A549 (cell line): ENCODE data around the gene NOXA1. TPM values are rescaled to one million over a fixed set of nuclear protein-coding genes. Genes with fewer than 3 reads are reported as not detected.

Experiments used
- ATAC-seq, 2 experiments: fragments of 200-7000 bp in 1 of 2; fragments of >200 bp in 1 of 2; cut with Nextera tagmentation in 1 of 2; cut with Tn5 transposase in 1 of 2; 3 replicates each; pipeline versions ENCODE4 v1.8.0 to v1.9.1; 2018 to 2020; ENCODE audit warnings: mild to moderate bottlenecking in 1 of 2, moderate library complexity in 1 of 2
- CTCF ChIA-PET: fragments of 300-600 bp; sonication (Branson Sonifier 250); formaldehyde crosslinking; extraction: SDS; loops from one replicate; lab custom pipeline; 2021; ENCODE audit warnings: antibody characterized with exemption, inconsistent platforms; lab: Yijun Ruan, JAX
- POLR2A ChIA-PET: fragments of 350-600 bp; formaldehyde crosslinking; extraction: SDS; loops from one replicate; lab custom pipeline; 2021; ENCODE audit warnings: antibody characterized with exemption, inconsistent platforms; lab: Yijun Ruan, JAX
- DNase-seq, 2 experiments: peaks; one replicate each; pipeline versions ENCODE4 v3.0.0 to v3.0.0-alpha.2; 2011 to 2016; ENCODE audit warnings: low read depth in 1 of 2, low spot score in 1 of 2
- FAIRE-seq: peaks from 2 replicates; lab custom pipeline; 2011; peaks lifted over from hg19 to GRCh38; lab: Jason Lieb, UNC
- H3K27ac ChIP-seq, 2 experiments: fragments of >200 bp; sonication (Bioruptor Twin); formaldehyde crosslinking; 3 replicates each; pipeline ENCODE4 v1.5.1; 2016 to 2017
- H3K4me1 ChIP-seq: fragments of >200 bp; sonication (Bioruptor Twin); formaldehyde crosslinking; 3 replicates; pipeline ENCODE4 v1.6.1; 2016
- H3K4me2 ChIP-seq: fragments of >200 bp; sonication (Bioruptor Twin); formaldehyde crosslinking; 3 replicates; pipeline ENCODE4 v1.6.1; 2016
- H3K4me3 ChIP-seq: fragments of >200 bp; sonication (Bioruptor Twin); formaldehyde crosslinking; 3 replicates; pipeline ENCODE4 v1.5.1; 2016
- H3K9me3 ChIP-seq: fragments of >200 bp; sonication (Bioruptor Twin); formaldehyde crosslinking; 3 replicates; pipeline ENCODE4 v1.6.1; 2016
- BHLHE40 ChIP-seq: IDR thresholded peaks from 2 replicates; pipeline ENCODE4 v1.6.1; 2012; ENCODE audit warnings: low read depth, low read length, inconsistent platforms
- CBX8 ChIP-seq: fragments of 200-600 bp; sonication (generic); IDR thresholded peaks from 2 replicates; pipeline ENCODE4 v1.6.1; 2016
- CHD2 ChIP-seq: fragments of 150-350 bp; IDR thresholded peaks from 2 replicates; pipeline ENCODE4 v1.6.1; 2014; ENCODE audit warnings: low read length; ENCODE audit not compliant: partially characterized antibody
- CTCF ChIP-seq: fragments of >200 bp; sonication (Bioruptor Twin); formaldehyde crosslinking; IDR thresholded peaks from 3 replicates; pipeline ENCODE4 v1.5.1; 2016
- EHF ChIP-seq: fragments of 250-450 bp; sonication (Bioruptor Pico); IDR thresholded peaks from 2 replicates; pipeline ENCODE4 v1.5.0; 2020; ENCODE audit warnings: mild to moderate bottlenecking
- EHMT2 ChIP-seq: fragments of 200-600 bp; sonication (generic); IDR thresholded peaks from 2 replicates; pipeline ENCODE4 v1.6.1; 2016; ENCODE audit warnings: antibody characterized with exemption, low read depth, mild to moderate bottlenecking, moderate library complexity
- ELK1 ChIP-seq: fragments of 150-350 bp; IDR thresholded peaks from 2 replicates; pipeline ENCODE4 v1.6.1; 2014; ENCODE audit warnings: low read depth, mild to moderate bottlenecking, low read length
- EP300 ChIP-seq, 2 experiments: fragments of >200 bp; sonication (Bioruptor Twin); formaldehyde crosslinking; IDR thresholded peaks; 2 replicates in 1 of 2; 3 replicates in 1 of 2; pipeline ENCODE4 v1.6.1; 2016 to 2017
- ESRRA ChIP-seq: fragments of 150-350 bp; IDR thresholded peaks from 2 replicates; pipeline ENCODE4 v1.6.1; 2014; ENCODE audit warnings: mild to moderate bottlenecking, low read length, borderline replicate concordance
- FOSB ChIP-seq: fragments of 250-450 bp; sonication (Bioruptor Pico); IDR thresholded peaks from 2 replicates; pipeline ENCODE4 v1.5.0; 2020; ENCODE audit warnings: mild to moderate bottlenecking, moderate library complexity
- FOXS1 ChIP-seq: fragments of 250-450 bp; sonication (Bioruptor Pico); IDR thresholded peaks from 2 replicates; pipeline ENCODE4 v1.5.0; 2020; ENCODE audit warnings: mild to moderate bottlenecking, moderate library complexity
- HDAC2 ChIP-seq: fragments of 200-600 bp; sonication (generic); IDR thresholded peaks from 2 replicates; pipeline ENCODE4 v1.6.1; 2016
- HEYL ChIP-seq: fragments of 250-450 bp; sonication (Bioruptor Pico); IDR thresholded peaks from 2 replicates; pipeline ENCODE4 v1.8.0; 2021; ENCODE audit warnings: mild to moderate bottlenecking, moderate library complexity
- HOXA7 ChIP-seq: fragments of 250-450 bp; sonication (Bioruptor Pico); IDR thresholded peaks from 2 replicates; pipeline ENCODE4 v1.5.0; 2020; ENCODE audit warnings: mild to moderate bottlenecking, moderate library complexity
- HOXB5 ChIP-seq: fragments of 250-450 bp; sonication (Bioruptor Pico); IDR thresholded peaks from 2 replicates; pipeline ENCODE4 v1.5.0; 2020; ENCODE audit warnings: mild to moderate bottlenecking, moderate library complexity
- JUN ChIP-seq, 2 experiments: fragments of >200 bp; sonication (Bioruptor Twin); formaldehyde crosslinking; IDR thresholded peaks; 2 replicates in 1 of 2; 3 replicates in 1 of 2; pipeline ENCODE4 v1.6.1; 2016 to 2017
- JUNB ChIP-seq: fragments of >200 bp; sonication (Bioruptor Twin); formaldehyde crosslinking; IDR thresholded peaks from 2 replicates; pipeline ENCODE4 v1.6.1; 2016
- KDM1A ChIP-seq: fragments of 200-600 bp; sonication (generic); IDR thresholded peaks from 2 replicates; pipeline ENCODE4 v1.6.1; 2016; ENCODE audit warnings: low read depth, mild to moderate bottlenecking
- KDM5A ChIP-seq: fragments of 200-600 bp; sonication (generic); IDR thresholded peaks from 2 replicates; pipeline ENCODE4 v1.6.1; 2016; ENCODE audit warnings: antibody characterized with exemption, mild to moderate bottlenecking
- NFE2L2 ChIP-seq: fragments of 150-350 bp; conservative IDR thresholded peaks from 2 replicates; pipeline ENCODE4 v1.6.1; 2014; ENCODE audit warnings: low read length
- PBX3 ChIP-seq: IDR thresholded peaks from 2 replicates; pipeline ENCODE4 v1.6.1; 2012
- POLR2A ChIP-seq: IDR thresholded peaks from 2 replicates; pipeline ENCODE4 v1.6.1; 2012; ENCODE audit warnings: mild to moderate bottlenecking, low read length
- POLR2AphosphoS2 ChIP-seq: conservative IDR thresholded peaks from 2 replicates; pipeline ENCODE4 v1.6.1; 2012; ENCODE audit warnings: low read length, improper control_type of control experiment, inconsistent platforms
- RAD21 ChIP-seq, 2 experiments: fragments of >200 bp in 1 of 2; sonication (Bioruptor Twin) in 1 of 2; formaldehyde crosslinking in 1 of 2; IDR thresholded peaks in 1 of 2; conservative IDR thresholded peaks in 1 of 2; 2 replicates in 1 of 2; 3 replicates in 1 of 2; pipeline ENCODE4 v1.6.1; 2012 to 2018; ENCODE audit warnings: inconsistent platforms in 1 of 2
- RARB ChIP-seq: fragments of 250-450 bp; sonication (Bioruptor Pico); IDR thresholded peaks from 2 replicates; pipeline ENCODE4 v1.8.0; 2021; ENCODE audit warnings: mild to moderate bottlenecking, moderate library complexity
- REST ChIP-seq: fragments of 200-600 bp; sonication (generic); IDR thresholded peaks from 2 replicates; pipeline ENCODE4 v1.6.1; 2016; ENCODE audit warnings: antibody characterized with exemption, mild to moderate bottlenecking, moderate library complexity
- SREBF2 ChIP-seq: fragments of 450-650 bp; IDR thresholded peaks from 2 replicates; pipeline ENCODE4 v1.6.1; 2014; ENCODE audit warnings: mild to moderate bottlenecking, moderate library complexity
- TP53 ChIP-seq: fragments of 250-450 bp; sonication (Bioruptor Pico); IDR thresholded peaks from 2 replicates; pipeline ENCODE4 v1.5.0; 2021; ENCODE audit warnings: mild to moderate bottlenecking, moderate library complexity
- USF2 ChIP-seq: fragments of 450-650 bp; IDR thresholded peaks from 2 replicates; pipeline ENCODE4 v1.6.1; 2014; ENCODE audit warnings: antibody characterized with exemption
- ZFP36 ChIP-seq: fragments of 450-650 bp; IDR thresholded peaks from 2 replicates; pipeline ENCODE4 v1.6.1; 2014; ENCODE audit warnings: borderline replicate concordance; ENCODE audit not compliant: partially characterized antibody
- ZNF302 ChIP-seq: fragments of 250-450 bp; sonication (Bioruptor Pico); IDR thresholded peaks from 2 replicates; pipeline ENCODE4 v1.9.0; 2021; ENCODE audit warnings: inconsistent platforms, mild to moderate bottlenecking, moderate library complexity
- whole genome bisulfite sequencing: methylation state at CpG from one replicate; pipeline ENCODE4 v1.1.6; 2017; ENCODE audit errors: missing lambda C conversion rate; 5-methylcytosine and 5-hydroxymethylcytosine counted together
- polyA minus RNA-seq: library from RNA; depleted of rRNA, polyadenylated mRNA; stranded (reverse); fragments of >200 nt; gene quantifications from 2 replicates; pipeline ENCODE4 v1.2.3, GENCODE V29; 2011; rRNA and poly(A)+ RNA removed
- polyA plus RNA-seq, 4 experiments: library from polyadenylated mRNA; depleted of rRNA in 3 of 4; stranded (reverse); fragments of >200 nt; fragmentation: RNase III in 1 of 4; extraction: RNeasy Plus Mini Kit Qiagen cat#74134 plus additional on column Dnase treatment in 1 of 4; gene quantifications; 2 replicates in 3 of 4; 3 replicates in 1 of 4; pipeline ENCODE4 v1.2.3, GENCODE V29; 2011 to 2017

Gene NOXA1
- polyA plus RNA-seq (2011; rRNA removed) (0.44 and 0.58 TPM in 2 replicates), polyA plus RNA-seq (2017; fragmentation: RNase III; extraction: RNeasy Plus Mini Kit Qiagen cat#74134 plus additional on column Dnase treatment) (1.1 to 1.9 TPM (median 1.5 TPM) in 3 replicates), polyA minus RNA-seq (0.19 and 0.33 TPM in 2 replicates)
- polyA plus RNA-seq (2012; cell fraction: cytosol; rRNA removed): 0.63 and 1.1 TPM in 2 replicates
- 3.9 and 6.1 TPM in 2 replicates for polyA plus RNA-seq (2012; cell fraction: nucleus; rRNA removed)

- H3K4me2 ChIP-seq: peak within 1 kb of the TSS; percentile 90
- POLR2A ChIA-PET: interaction anchor here (0.6 to 1.7 kb wide), 14 partner anchors 9 to 707 kb away, joined by 3 to 13 read pairs (median 4); partner anchors contain the start of genes ENTPD8, NRARP and NSMF
- ATAC-seq (peak; percentile 84 to 90), FAIRE-seq (no peak), DNase-seq (peak; percentile 55 to 96)
- peak within 1 kb of the TSS; percentile 94 for H3K4me3 ChIP-seq
- H3K4me1 ChIP-seq: peaks cover 15% of the 10 kb centered on the region; the same call in 2 of the 3 replicates
- WGBS: 3% methylated on average over 7 of the region's 113 CpGs
- no peaks in the 10 kb centered on the region for H3K9me3 ChIP-seq
- H3K27ac ChIP-seq: peak within 1 kb of the TSS; percentile 90 to 94
- CTCF ChIA-PET: interaction anchor here (0.6 to 3.8 kb wide), 41 partner anchors 11 to 421 kb away, joined by 3 to 86 read pairs (median 4); partner anchors contain the start of genes ENTPD8, NRARP and TOR4A
- TF ChIP-seq NFE2L2: no peak
- TF ChIP-seq ESRRA: no peak
- no peak for TF ChIP-seq HOXA7 (CRISPR knock-in tag)
- no peak for TF ChIP-seq REST
- no peak for TF ChIP-seq CBX8
- TF ChIP-seq RAD21 (conservative IDR thresholded peaks at IDR 0.05 in 1 of 2, IDR thresholded peaks at IDR 0.05 in 1 of 2): peak; percentile 38 to 72; a peak in 4 of 5 replicates
- no peak for TF ChIP-seq TP53 (CRISPR knock-in tag)
- TF ChIP-seq SREBF2: no peak
- no peak for TF ChIP-seq USF2
- peak; percentile 57; the same call in 1 of the 2 replicates for TF ChIP-seq HOXB5 (CRISPR knock-in tag)
- TF ChIP-seq ELK1: no peak
- TF ChIP-seq CTCF: peak; percentile 97
- TF ChIP-seq FOXS1: no peak
- no peak for TF ChIP-seq PBX3
- TF ChIP-seq POLR2A: peak; percentile 36; the same call in 1 of the 2 replicates
- no peak for TF ChIP-seq ZFP36
- 0 out of 5 replicates have a peak, but pooled peaks of 1 of the 2 experiments have one; percentile 19 for TF ChIP-seq EP300 (IDR thresholded peaks at IDR 0.05)
- no peak for TF ChIP-seq CHD2
- TF ChIP-seq JUN (IDR thresholded peaks at IDR 0.05): peak; percentile 75 to 91
- TF ChIP-seq RARB: no peak
- TF ChIP-seq HEYL: no peak
- TF ChIP-seq EHF (CRISPR knock-in tag): 0 out of 2 replicates have a peak, but pooled peaks have one; percentile 57
- TF ChIP-seq ZNF302 (CRISPR knock-in tag): no peak
- 0 out of 2 replicates have a peak, but pooled peaks have one; percentile 5 for TF ChIP-seq KDM5A
- TF ChIP-seq JUNB: no peak
- no peak for TF ChIP-seq HDAC2
- no peak for TF ChIP-seq BHLHE40
- TF ChIP-seq EHMT2: no peak
- TF ChIP-seq KDM1A: no peak
- no peak for TF ChIP-seq POLR2AphosphoS2
- no peak for TF ChIP-seq FOSB (CRISPR knock-in tag)
Measured at GRCh38 chr9:137422604-137423513, at the start of gene NOXA1, which contains the start of gene EXD3. TSS of gene NOXA1 (plus strand) at chr9:137423393. CDS start at chr9:137423530, 137 bp downstream. TSS of gene EXD3 (minus strand) at chr9:137423162. CDS start at chr9:137395357, 27,805 bp downstream.
